MM.1S (cell line): ENCODE results near the gene MGAT4D.
"Not testable (repeated sequence)": the region's sequence is repeated elsewhere in the genome, so short reads cannot be mapped to it uniquely, and the experiment has no call there.

Source experiments
- DNase-seq: peaks from one replicate; pipeline ENCODE4 v3.0.0-alpha.2; 2015
- H2AFZ ChIP-seq: fragments of 300-600 bp; sonication (generic); 2 replicates; pipeline ENCODE4 v1.6.0; 2016; ENCODE audit warnings: antibody characterized with exemption, low read length
- H3F3A ChIP-seq: fragments of 300-600 bp; sonication (generic); 2 replicates; pipeline ENCODE4 v1.6.1; 2016; ENCODE audit warnings: mild to moderate bottlenecking, antibody characterized with exemption, low read length, moderate library complexity, mixed read lengths; ENCODE audit not compliant: insufficient read depth
- H3K27ac ChIP-seq: fragments of 300-600 bp; sonication (generic); 2 replicates; pipeline ENCODE4 v1.5.1; 2016; ENCODE audit warnings: mild to moderate bottlenecking, low read length
- H3K27me3 ChIP-seq: fragments of 300-600 bp; sonication (generic); replicated peaks from 2 replicates; pipeline ENCODE4 v1.6.0; 2016; ENCODE audit warnings: low read length; ENCODE audit not compliant: insufficient read depth
- H3K36me3 ChIP-seq: fragments of 300-600 bp; sonication (generic); replicated peaks from 2 replicates; pipeline ENCODE4 v1.6.1; 2016; ENCODE audit warnings: mild to moderate bottlenecking, low read length, mixed read lengths; ENCODE audit not compliant: insufficient read depth
- H3K4me1 ChIP-seq: fragments of 300-600 bp; sonication (generic); 2 replicates; pipeline ENCODE4 v1.6.1; 2016; ENCODE audit warnings: low read length, mixed read lengths
- H3K4me2 ChIP-seq: fragments of 300-600 bp; sonication (generic); 2 replicates; pipeline ENCODE4 v1.6.0; 2016; ENCODE audit warnings: low read depth, low read length
- H3K4me3 ChIP-seq: fragments of 300-600 bp; sonication (generic); 2 replicates; pipeline ENCODE4 v1.5.1; 2016; ENCODE audit warnings: low read length, mixed read lengths
- H3K79me2 ChIP-seq: fragments of 300-600 bp; sonication (generic); 2 replicates; pipeline ENCODE4 v1.6.1; 2016; ENCODE audit warnings: mixed run types, low read length, mixed read lengths
- H3K9ac ChIP-seq: fragments of 300-600 bp; sonication (generic); 2 replicates; pipeline ENCODE4 v1.6.1; 2016; ENCODE audit warnings: low read length, mixed read lengths
- H3K9me2 ChIP-seq: fragments of 300-600 bp; sonication (generic); replicated peaks from 2 replicates; pipeline ENCODE4 v1.6.1; 2016; ENCODE audit warnings: mild to moderate bottlenecking, low read length, mixed read lengths; ENCODE audit not compliant: insufficient read depth
- H3K9me3 ChIP-seq: fragments of 300-600 bp; sonication (generic); replicated peaks from 2 replicates; pipeline ENCODE4 v1.6.1; 2016; ENCODE audit warnings: mild to moderate bottlenecking, low read length, mixed read lengths; ENCODE audit not compliant: insufficient read depth
- H4K20me1 ChIP-seq: fragments of 300-600 bp; sonication (generic); 2 replicates; pipeline ENCODE4 v1.6.1; 2016; ENCODE audit warnings: mild to moderate bottlenecking, low read length, moderate library complexity, mixed read lengths; ENCODE audit not compliant: insufficient read depth
- EZH2 ChIP-seq: fragments of 300-600 bp; sonication (generic); optimal IDR thresholded peaks from 2 replicates; pipeline ENCODE3; 2017; ENCODE audit warnings: low read depth, mild to moderate bottlenecking, antibody characterized with exemption, low read length, mixed read lengths
- EZH2phosphoT487 ChIP-seq: fragments of 300-600 bp; sonication (generic); IDR thresholded peaks from 2 replicates; pipeline ENCODE4 v1.6.1; 2018; ENCODE audit warnings: antibody characterized with exemption, low read length
- TF ChIP-seq, protein P1 (sequence below): fragments of 300-600 bp; sonication (generic); IDR thresholded peaks from 2 replicates; pipeline ENCODE4 v1.5.1; 2016; ENCODE audit warnings: antibody characterized with exemption, low read length, mixed read lengths

Gene MGAT4D

DNA sequence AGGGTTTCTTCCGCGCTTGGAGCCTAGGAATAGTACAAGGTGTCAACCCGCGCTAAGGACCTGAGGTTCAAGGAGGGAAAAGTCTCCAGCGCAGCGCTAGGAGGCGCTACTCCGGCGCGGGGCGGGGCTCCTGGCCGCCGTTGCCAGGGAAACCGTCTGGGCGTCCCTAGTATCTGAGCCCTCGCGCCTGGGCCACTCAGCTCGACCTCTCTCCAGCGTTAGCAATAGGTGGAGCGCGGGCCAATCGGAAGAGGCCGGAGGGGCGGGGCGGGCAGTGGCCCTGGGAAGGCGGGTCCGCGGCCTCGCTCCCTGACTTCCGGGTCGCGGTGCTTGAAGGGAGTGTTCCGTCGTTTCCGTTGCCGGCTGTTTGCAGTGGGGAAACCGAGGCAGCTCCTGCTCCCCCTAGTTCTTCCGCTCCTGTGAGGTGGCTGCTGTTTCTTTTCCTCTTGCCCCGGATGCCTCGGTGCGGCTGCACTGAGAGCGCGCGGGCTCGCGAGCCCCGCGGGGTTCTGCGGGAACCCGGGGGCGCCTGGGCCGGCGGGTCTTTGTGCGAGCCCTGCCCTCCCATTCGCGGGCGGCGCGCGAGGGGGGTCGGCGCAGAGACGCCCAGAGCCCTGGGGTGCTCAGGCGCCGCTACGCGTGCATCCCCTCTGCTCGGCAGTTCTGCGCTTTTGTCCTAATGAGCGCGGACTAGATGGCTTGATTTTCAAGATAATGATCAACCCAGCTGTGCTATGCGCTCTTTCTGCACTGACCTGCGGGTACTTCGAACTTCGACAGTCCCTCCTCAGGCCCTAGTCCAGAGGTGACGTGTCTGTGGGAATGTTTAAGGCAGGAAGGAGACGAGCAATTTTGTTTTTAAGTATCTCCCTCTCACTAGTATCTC, 26.0 kb upstream of the MGAT4D start, which contains the start of gene ELMOD2:
ELMOD2 (plus strand) TSS at position 312 of the 886 bp plus-strand sequence. CDS start 1,261 bp downstream, outside the sequence.
- H2AFZ ChIP-seq: peak within 1 kb of the TSS; percentile 97
- H3K27ac ChIP-seq: peak within 1 kb of the TSS; percentile 31; the same call in 1 of the 2 replicates
- H3K36me3 ChIP-seq: no peaks in the 10 kb centered on the region

DNA sequence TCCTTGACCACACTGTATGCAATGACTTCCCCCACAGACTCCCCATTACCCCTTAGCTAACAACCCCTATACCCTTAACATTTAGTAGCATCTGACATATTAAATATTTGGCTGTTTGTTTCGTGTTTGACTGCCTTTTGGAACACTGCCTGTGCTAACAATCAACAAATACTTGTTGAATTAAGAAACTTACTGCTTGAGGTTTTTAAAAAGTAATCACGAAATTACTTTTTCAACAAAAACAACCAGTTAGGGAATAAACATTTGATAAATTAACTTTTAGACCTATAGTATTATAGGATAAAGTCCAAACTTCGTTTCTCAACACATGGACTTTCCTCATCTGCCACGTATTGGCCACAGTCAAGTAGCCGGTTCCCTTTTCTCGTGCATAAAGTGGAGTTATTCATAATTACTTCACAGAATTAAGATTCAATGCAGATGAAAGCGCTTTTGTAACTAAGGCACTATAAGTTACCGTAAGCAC, 25.3 kb upstream of the MGAT4D start:
- H3K4me3 ChIP-seq: peak overlapping the region; percentile 47
- peak overlapping the region; percentile 77 for H3K4me2 ChIP-seq
- peaks cover 5% of the 10 kb centered on the region for H3K4me1 ChIP-seq
- no peaks in the 10 kb centered on the region for H3K79me2 ChIP-seq
- H3K9me3 ChIP-seq: no peaks in the 10 kb centered on the region
- no peak for TF ChIP-seq EZH2phosphoT487
- no peaks in the 10 kb centered on the region for H3F3A ChIP-seq
- no peak for DNase-seq
- H2AFZ ChIP-seq: peak overlapping the region; percentile 68
- no peaks in the 10 kb centered on the region for H3K27me3 ChIP-seq
- no peak overlapping the region for H3K9ac ChIP-seq
- H3K9me2 ChIP-seq: no peaks in the 10 kb centered on the region
- no peaks in the 10 kb centered on the region for H4K20me1 ChIP-seq
- H3K27ac ChIP-seq: no peak overlapping the region
- H3K36me3 ChIP-seq: no peaks in the 10 kb centered on the region

More for the DNA sequence above, 26.0 kb upstream of the MGAT4D start, which contains the start of gene ELMOD2:
- peak within 1 kb of the TSS; percentile 81 for H3K9ac ChIP-seq
- no peaks in the 10 kb centered on the region for H4K20me1 ChIP-seq
- H3K27me3 ChIP-seq: no peaks in the 10 kb centered on the region
- no peaks in the 10 kb centered on the region for H3F3A ChIP-seq
- peak; percentile 99 for DNase-seq
- no peaks in the 10 kb centered on the region for H3K9me2 ChIP-seq
- H3K4me2 ChIP-seq: peak within 1 kb of the TSS; percentile 95
- no peaks in the 10 kb centered on the region for H3K79me2 ChIP-seq
- TF ChIP-seq, protein P1, sequence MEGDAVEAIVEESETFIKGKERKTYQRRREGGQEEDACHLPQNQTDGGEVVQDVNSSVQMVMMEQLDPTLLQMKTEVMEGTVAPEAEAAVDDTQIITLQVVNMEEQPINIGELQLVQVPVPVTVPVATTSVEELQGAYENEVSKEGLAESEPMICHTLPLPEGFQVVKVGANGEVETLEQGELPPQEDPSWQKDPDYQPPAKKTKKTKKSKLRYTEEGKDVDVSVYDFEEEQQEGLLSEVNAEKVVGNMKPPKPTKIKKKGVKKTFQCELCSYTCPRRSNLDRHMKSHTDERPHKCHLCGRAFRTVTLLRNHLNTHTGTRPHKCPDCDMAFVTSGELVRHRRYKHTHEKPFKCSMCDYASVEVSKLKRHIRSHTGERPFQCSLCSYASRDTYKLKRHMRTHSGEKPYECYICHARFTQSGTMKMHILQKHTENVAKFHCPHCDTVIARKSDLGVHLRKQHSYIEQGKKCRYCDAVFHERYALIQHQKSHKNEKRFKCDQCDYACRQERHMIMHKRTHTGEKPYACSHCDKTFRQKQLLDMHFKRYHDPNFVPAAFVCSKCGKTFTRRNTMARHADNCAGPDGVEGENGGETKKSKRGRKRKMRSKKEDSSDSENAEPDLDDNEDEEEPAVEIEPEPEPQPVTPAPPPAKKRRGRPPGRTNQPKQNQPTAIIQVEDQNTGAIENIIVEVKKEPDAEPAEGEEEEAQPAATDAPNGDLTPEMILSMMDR: peak; percentile 95
- TF ChIP-seq EZH2phosphoT487: no peak
- H3K4me3 ChIP-seq: peak within 1 kb of the TSS; percentile 84
- H3K9me3 ChIP-seq: no peaks in the 10 kb centered on the region
- peaks cover 5% of the 10 kb centered on the region for H3K4me1 ChIP-seq

DNA sequence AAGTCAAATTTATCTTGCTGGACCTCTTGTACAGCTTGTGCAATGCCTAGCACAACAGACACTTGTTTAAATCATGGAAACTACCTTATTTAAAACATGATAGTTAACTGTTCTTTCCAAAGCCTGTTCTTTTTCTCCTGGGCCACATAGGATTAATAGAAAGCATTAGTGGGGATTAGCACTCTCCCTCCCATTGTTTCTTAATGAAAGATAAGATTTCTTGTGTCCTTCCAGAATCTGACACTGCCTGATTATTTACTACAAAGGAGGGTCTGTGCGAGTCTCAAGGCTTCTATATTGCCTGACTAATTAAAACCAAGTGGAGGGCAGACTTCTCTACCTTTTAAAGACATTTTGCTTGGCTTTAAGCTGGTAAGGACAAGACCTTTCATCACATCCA, 17.3 kb upstream of the MGAT4D start:
- Histone ChIP-seq H2AFZ (no peak overlapping the region), H3K27ac (no peak overlapping the region), H3K36me3 (no peaks in the 10 kb centered on the region), H3K9ac (no peak overlapping the region), H3K27me3 (no peaks in the 10 kb centered on the region), H3K79me2 (no peaks in the 10 kb centered on the region), H3K4me3 (no peak overlapping the region), H3K9me3 (no peaks in the 10 kb centered on the region), H3K4me2 (no peak overlapping the region), H3K9me2 (no peaks in the 10 kb centered on the region), H3F3A (no peaks in the 10 kb centered on the region), H4K20me1 (no peaks in the 10 kb centered on the region), H3K4me1 (no peaks in the 10 kb centered on the region)
- TF ChIP-seq EZH2phosphoT487 (no peak), EZH2 (no peak)
- TF ChIP-seq, protein P1: no peak
- no peak for DNase-seq

DNA sequence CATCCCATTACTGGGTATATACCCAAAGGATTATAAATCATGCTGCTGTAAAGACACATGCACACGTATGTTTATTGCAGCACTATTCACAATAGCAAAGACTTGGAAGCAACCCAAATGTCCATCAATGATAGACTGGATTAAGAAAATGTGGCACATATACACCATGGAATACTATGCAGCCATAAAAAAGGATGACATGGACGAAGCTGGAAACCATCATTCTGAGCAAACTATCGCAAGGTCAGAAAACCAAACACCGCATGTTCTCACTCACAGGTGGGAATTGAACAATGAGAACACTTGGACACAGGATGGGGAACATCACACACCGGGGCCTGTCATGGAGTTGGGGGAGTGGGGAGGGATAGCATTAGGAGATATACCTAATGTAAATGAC, 15.7 kb upstream of the MGAT4D start:
- H2AFZ ChIP-seq, H3K36me3 ChIP-seq, H3K4me3 ChIP-seq, H3K9ac ChIP-seq, H3F3A ChIP-seq, H3K9me2 ChIP-seq, DNase-seq, H3K9me3 ChIP-seq, H3K4me1 ChIP-seq, H4K20me1 ChIP-seq, H3K4me2 ChIP-seq, H3K27me3 ChIP-seq, H3K27ac ChIP-seq, H3K79me2 ChIP-seq: not testable (repeated sequence)
